ENCODE data around the gene ELAVL4.

DNA sequence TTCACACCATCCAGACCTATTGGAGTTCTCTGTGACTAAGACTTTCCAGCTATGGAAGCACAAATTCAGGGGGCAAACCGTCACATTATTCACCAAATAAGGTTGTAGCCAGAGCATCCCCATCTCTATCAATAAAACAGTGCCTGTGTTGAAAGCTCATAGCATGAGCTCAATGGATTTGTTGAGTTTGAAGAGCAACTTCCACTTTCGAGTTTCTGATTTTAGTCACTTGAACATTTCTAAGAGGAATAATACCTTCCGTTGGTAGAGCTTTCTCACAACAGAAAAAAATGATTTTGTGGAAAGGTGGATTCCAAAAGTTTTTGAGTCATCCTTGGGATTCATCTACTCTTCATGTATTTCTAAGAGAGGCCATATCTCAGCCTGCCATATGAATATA, 13.0 kb upstream of the ELAVL4 start:
- TF ChIP-seq, protein P1, sequence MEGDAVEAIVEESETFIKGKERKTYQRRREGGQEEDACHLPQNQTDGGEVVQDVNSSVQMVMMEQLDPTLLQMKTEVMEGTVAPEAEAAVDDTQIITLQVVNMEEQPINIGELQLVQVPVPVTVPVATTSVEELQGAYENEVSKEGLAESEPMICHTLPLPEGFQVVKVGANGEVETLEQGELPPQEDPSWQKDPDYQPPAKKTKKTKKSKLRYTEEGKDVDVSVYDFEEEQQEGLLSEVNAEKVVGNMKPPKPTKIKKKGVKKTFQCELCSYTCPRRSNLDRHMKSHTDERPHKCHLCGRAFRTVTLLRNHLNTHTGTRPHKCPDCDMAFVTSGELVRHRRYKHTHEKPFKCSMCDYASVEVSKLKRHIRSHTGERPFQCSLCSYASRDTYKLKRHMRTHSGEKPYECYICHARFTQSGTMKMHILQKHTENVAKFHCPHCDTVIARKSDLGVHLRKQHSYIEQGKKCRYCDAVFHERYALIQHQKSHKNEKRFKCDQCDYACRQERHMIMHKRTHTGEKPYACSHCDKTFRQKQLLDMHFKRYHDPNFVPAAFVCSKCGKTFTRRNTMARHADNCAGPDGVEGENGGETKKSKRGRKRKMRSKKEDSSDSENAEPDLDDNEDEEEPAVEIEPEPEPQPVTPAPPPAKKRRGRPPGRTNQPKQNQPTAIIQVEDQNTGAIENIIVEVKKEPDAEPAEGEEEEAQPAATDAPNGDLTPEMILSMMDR (IDR thresholded peaks at IDR 0.05; ENCODE audit: poor library complexity, severe bottlenecking): no peak
- TF ChIP-seq EZH2 (IDR thresholded peaks at IDR 0.05; ENCODE audit: borderline replicate concordance, insufficient read depth, low read length, poor library complexity, severe bottlenecking): no peak
- TF ChIP-seq TAF1 (IDR thresholded peaks at IDR 0.05; ENCODE audit: low read depth): no peak
- no peak for TF ChIP-seq POLR2AphosphoS5 (IDR thresholded peaks at IDR 0.05)
- TF ChIP-seq RAD21 (conservative IDR thresholded peaks at IDR 0.05): no peak
- no peak for TF ChIP-seq EP300 (conservative IDR thresholded peaks at IDR 0.05; ENCODE audit: poor library complexity, severe bottlenecking)
